Fibroblast of lung (primary cell): Measurements from ENCODE around the gene PDE1A. TPM values are rescaled to one million over a fixed set of nuclear protein-coding genes. Genes with fewer than 3 reads are reported as not detected.

Experiments
- DNase-seq, 2 donors: peaks; one replicate each; pipeline versions ENCODE4 v3.0.0 to v3.0.0-alpha.2; 2010; ENCODE audit warnings: low read depth in 2 of 2
- H2AFZ ChIP-seq: 2 replicates; pipeline ENCODE4 v1.5.1; 2012; ENCODE audit warnings: low read length, control low read depth, inconsistent platforms
- H3K27ac ChIP-seq: 2 replicates; pipeline ENCODE4 v1.5.1; 2011; ENCODE audit warnings: low read length, control low read depth; ENCODE audit not compliant: insufficient read depth
- H3K27me3 ChIP-seq: 2 replicates; pipeline ENCODE4 v1.5.1; 2011; ENCODE audit warnings: mild to moderate bottlenecking, low read length; ENCODE audit not compliant: control insufficient read depth, insufficient read depth
- H3K36me3 ChIP-seq: 2 replicates; pipeline ENCODE4 v1.5.1; 2011; ENCODE audit warnings: low read length; ENCODE audit not compliant: control insufficient read depth, insufficient read depth
- H3K4me1 ChIP-seq: 2 replicates; pipeline ENCODE4 v1.5.1; 2011; ENCODE audit warnings: low read length; ENCODE audit not compliant: control insufficient read depth, insufficient read depth; ENCODE audit errors: extremely low read depth
- H3K4me2 ChIP-seq: 2 replicates; pipeline ENCODE4 v1.5.1; 2011; ENCODE audit warnings: low read length, control low read depth; ENCODE audit not compliant: insufficient read depth; ENCODE audit errors: extremely low read depth
- H3K4me3 ChIP-seq, 4 experiments: fragments of 200-600 bp in 1 of 4; sonication (generic) in 1 of 4; replicated peaks in 1 of 4; 2 replicates each; pipeline ENCODE4 v1.5.1; 2011 to 2016; ENCODE audit warnings: low read length in 4 of 4, low read depth in 3 of 4, mild to moderate bottlenecking in 3 of 4, control low read depth in 2 of 4, inconsistent platforms in 1 of 4, mixed read lengths in 1 of 4; ENCODE audit not compliant: insufficient read depth in 1 of 4; ENCODE audit errors: control extremely low read depth in 1 of 4
- H3K79me2 ChIP-seq: 2 replicates; pipeline ENCODE4 v1.5.1; 2012; ENCODE audit warnings: mild to moderate bottlenecking, low read length, inconsistent platforms; ENCODE audit not compliant: control insufficient read depth, insufficient read depth
- H3K9ac ChIP-seq: 2 replicates; pipeline ENCODE4 v1.5.1; 2011; ENCODE audit warnings: mild to moderate bottlenecking, low read length, control low read depth; ENCODE audit not compliant: insufficient read depth
- H3K9me3 ChIP-seq: 2 replicates; pipeline ENCODE4 v1.5.1; 2012; ENCODE audit warnings: low read depth, low read length; ENCODE audit not compliant: control insufficient read depth, insufficient read depth
- H4K20me1 ChIP-seq: 2 replicates; pipeline ENCODE4 v1.5.1; 2011; ENCODE audit warnings: low read length; ENCODE audit not compliant: control insufficient read depth, insufficient read depth; ENCODE audit errors: extremely low read depth
- EZH2 ChIP-seq: IDR thresholded peaks from 2 replicates; pipeline ENCODE4 v1.5.1; 2012; ENCODE audit warnings: low read length, control low read depth, mild to moderate bottlenecking; ENCODE audit errors: missing control alignments
- polyA plus RNA-seq, 2 donors: library from polyadenylated mRNA; depleted of rRNA in 1 of 2; stranded (reverse) in 1 of 2; unstranded in 1 of 2; fragments of >200 nt; gene quantifications; 2 replicates each; pipeline ENCODE4 v1.2.1, GENCODE V29; 2011 to 2012; ENCODE audit warnings: missing spikeins in 1 of 2
- total RNA-seq: library from RNA; depleted of rRNA; stranded (reverse); fragments of >200 nt; gene quantifications from 2 replicates; pipeline ENCODE4 v1.2.1, GENCODE V29; 2014
- TF ChIP-seq, protein P1 (sequence below), 2 donors: IDR thresholded peaks in 1 of 2; conservative IDR thresholded peaks in 1 of 2; 1 replicate in 1 of 2; 2 replicates in 1 of 2; pipeline ENCODE4 v1.5.1; 2011 to 2012; ENCODE audit warnings: low read length in 2 of 2, control low read depth in 1 of 2, inconsistent platforms in 1 of 2, low read depth in 1 of 2, mild to moderate bottlenecking in 1 of 2

Gene PDE1A
- total and polyA plus RNA-seq, 2 donors (not counting 1 experiment from before 2014, with no cell fraction given) = 4.0 to 7.1 TPM

DNA sequence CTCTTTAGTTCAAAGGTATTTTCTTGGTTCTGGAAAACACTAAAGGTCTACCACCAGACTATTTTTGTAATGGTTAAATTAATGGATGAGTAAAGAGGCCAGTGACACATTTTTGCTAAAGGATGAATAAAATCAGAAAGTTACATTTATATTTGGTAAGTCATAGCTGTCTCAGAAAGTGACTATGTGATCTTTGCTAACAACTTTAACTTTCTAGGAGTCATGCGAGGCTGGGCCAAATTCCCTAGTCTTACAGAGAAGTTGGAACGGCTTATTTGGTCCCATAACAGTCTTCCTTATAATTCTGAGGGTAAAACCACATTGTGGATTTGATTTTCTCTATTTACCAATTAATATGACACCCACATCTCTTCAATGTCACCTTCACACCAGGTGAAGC lies 198.1 kb downstream of the PDE1A start:
- TF ChIP-seq EZH2 = no peak
- TF ChIP-seq, protein P1, sequence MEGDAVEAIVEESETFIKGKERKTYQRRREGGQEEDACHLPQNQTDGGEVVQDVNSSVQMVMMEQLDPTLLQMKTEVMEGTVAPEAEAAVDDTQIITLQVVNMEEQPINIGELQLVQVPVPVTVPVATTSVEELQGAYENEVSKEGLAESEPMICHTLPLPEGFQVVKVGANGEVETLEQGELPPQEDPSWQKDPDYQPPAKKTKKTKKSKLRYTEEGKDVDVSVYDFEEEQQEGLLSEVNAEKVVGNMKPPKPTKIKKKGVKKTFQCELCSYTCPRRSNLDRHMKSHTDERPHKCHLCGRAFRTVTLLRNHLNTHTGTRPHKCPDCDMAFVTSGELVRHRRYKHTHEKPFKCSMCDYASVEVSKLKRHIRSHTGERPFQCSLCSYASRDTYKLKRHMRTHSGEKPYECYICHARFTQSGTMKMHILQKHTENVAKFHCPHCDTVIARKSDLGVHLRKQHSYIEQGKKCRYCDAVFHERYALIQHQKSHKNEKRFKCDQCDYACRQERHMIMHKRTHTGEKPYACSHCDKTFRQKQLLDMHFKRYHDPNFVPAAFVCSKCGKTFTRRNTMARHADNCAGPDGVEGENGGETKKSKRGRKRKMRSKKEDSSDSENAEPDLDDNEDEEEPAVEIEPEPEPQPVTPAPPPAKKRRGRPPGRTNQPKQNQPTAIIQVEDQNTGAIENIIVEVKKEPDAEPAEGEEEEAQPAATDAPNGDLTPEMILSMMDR (conservative IDR thresholded peaks at IDR 0.05 in 1 of 2, IDR thresholded peaks at IDR 0.05 in 1 of 2; ENCODE audit: low read depth in 1 of 2, low read length in 2 of 2) = no peak
- DNase-seq = peak in 1 of 2 donors; percentile 70
- Histone ChIP-seq H3K9ac (no peak overlapping the region), H4K20me1 (no peaks in the 10 kb centered on the region), H3K4me1 (peaks cover 10% of the 10 kb centered on the region), H3K79me2 (no peaks in the 10 kb centered on the region), H3K9me3 (no peaks in the 10 kb centered on the region), H3K4me2 (no peak overlapping the region), H3K27ac (peak overlapping the region; percentile 50), H3K36me3 (no peaks in the 10 kb centered on the region), H2AFZ (no peak overlapping the region), H3K4me3 (no peak overlapping the region), H3K27me3 (no peaks in the 10 kb centered on the region)

DNA sequence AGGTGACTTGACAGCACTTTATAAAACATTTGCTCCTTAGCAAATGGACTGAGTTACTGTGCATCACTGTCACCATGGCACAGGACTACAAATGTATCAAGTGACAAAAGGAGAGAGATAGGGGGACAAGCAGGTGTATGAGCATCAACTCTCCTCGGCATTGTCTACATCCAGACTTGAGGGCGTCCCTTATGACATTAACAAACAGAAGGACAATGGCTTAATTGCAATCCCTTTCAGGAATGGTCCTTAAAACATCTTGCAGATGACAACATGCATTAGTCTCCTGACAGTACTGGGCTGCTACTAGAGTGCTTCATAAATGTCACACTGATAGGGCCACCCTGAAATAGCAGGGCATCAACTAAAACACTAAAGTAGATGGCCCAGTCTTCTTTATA lies 198.8 kb downstream of the PDE1A start:
- no peaks in the 10 kb centered on the region for H3K36me3 ChIP-seq
- no peaks in the 10 kb centered on the region for H3K9me3 ChIP-seq
- no peak overlapping the region for H3K27ac ChIP-seq
- no peak for DNase-seq
- no peak overlapping the region for H3K4me3 ChIP-seq
- peaks cover 10% of the 10 kb centered on the region for H3K4me1 ChIP-seq
- H3K27me3 ChIP-seq = no peaks in the 10 kb centered on the region
- no peak overlapping the region for H3K4me2 ChIP-seq
- no peak overlapping the region for H3K9ac ChIP-seq
- H3K79me2 ChIP-seq = no peaks in the 10 kb centered on the region
- no peak overlapping the region for H2AFZ ChIP-seq
- H4K20me1 ChIP-seq = no peaks in the 10 kb centered on the region
- TF ChIP-seq, protein P1 (conservative IDR thresholded peaks at IDR 0.05 in 1 of 2, IDR thresholded peaks at IDR 0.05 in 1 of 2; ENCODE audit: low read depth in 1 of 2, low read length in 2 of 2) = no peak
- no peak for TF ChIP-seq EZH2

DNA sequence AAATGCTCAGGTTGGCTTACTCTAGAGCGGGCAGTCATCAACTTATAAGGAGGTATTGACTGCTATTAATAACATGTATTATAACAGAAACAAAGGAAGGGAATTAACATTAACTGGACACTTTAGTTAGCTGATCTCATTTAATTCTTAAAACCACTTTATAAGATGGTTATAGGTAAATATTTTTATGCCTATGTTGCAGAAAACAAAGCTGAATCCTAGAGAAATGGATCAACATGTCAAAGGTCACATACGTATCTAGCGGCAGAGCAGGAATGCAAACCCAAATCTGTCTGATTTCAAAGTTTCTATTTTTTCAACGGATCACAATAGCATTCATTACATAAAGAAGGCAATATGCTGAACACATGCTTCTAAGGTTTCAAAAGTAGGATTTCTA lies 200.0 kb downstream of the PDE1A start:
- H3K27ac ChIP-seq = no peak overlapping the region
- H4K20me1 ChIP-seq = no peaks in the 10 kb centered on the region
- TF ChIP-seq EZH2 = no peak
- TF ChIP-seq, protein P1 (conservative IDR thresholded peaks at IDR 0.05 in 1 of 2, IDR thresholded peaks at IDR 0.05 in 1 of 2; ENCODE audit: low read depth in 1 of 2, low read length in 2 of 2) = no peak
- no peaks in the 10 kb centered on the region for H3K36me3 ChIP-seq
- H3K79me2 ChIP-seq = no peaks in the 10 kb centered on the region
- no peak overlapping the region for H3K4me2 ChIP-seq
- no peak for DNase-seq
- peaks cover 10% of the 10 kb centered on the region for H3K4me1 ChIP-seq
- no peaks in the 10 kb centered on the region for H3K9me3 ChIP-seq
- no peak overlapping the region for H3K4me3 ChIP-seq
- H3K27me3 ChIP-seq = no peaks in the 10 kb centered on the region
- H3K9ac ChIP-seq = no peak overlapping the region
- no peak overlapping the region for H2AFZ ChIP-seq
